ENCODE data around the gene HMG20A.

The HMG20A gene

GRCh38 chr15:77503240-77503639, 82.6 kb downstream of the HMG20A start:
- no peak for DNase-seq

GRCh38 chr15:77503764-77504163, 83.1 kb downstream of the HMG20A start:
- DNase-seq: no peak

GRCh38 chr15:77504306-77504705, 83.6 kb downstream of the HMG20A start:
- DNase-seq: no peak

- DNase-seq: no peak
Measured at GRCh38 chr15:77504871-77505270, 84.2 kb downstream of the HMG20A start.

- DNase-seq: no peak
Measured at GRCh38 chr15:77505556-77505955, 84.9 kb downstream of the HMG20A start.

GRCh38 chr15:77506311-77507142, 85.8 kb downstream of the HMG20A start:
- DNase-seq: no peak

GRCh38 chr15:77507143-77507897, 86.6 kb downstream of the HMG20A start:
- DNase-seq: no peak

- no peak for DNase-seq
Measured at GRCh38 chr15:77507911-77508310, 87.2 kb downstream of the HMG20A start.

- no peak for DNase-seq
Measured at GRCh38 chr15:77508541-77509243, 88.0 kb downstream of the HMG20A start.

- no peak for DNase-seq
Measured at GRCh38 chr15:77510066-77511057, 89.7 kb downstream of the HMG20A start.

GRCh38 chr15:77511869-77512268, 91.2 kb downstream of the HMG20A start:
- no peak for DNase-seq

- DNase-seq: no peak
Measured at GRCh38 chr15:77513226-77513625, 92.5 kb downstream of the HMG20A start.

GRCh38 chr15:77514641-77515402, 94.1 kb downstream of the HMG20A start:
- no peak for DNase-seq

GRCh38 chr15:77515613-77516012, 94.9 kb downstream of the HMG20A start:
- no peak for DNase-seq

GRCh38 chr15:77516076-77516475, 95.4 kb downstream of the HMG20A start:
- no peak for DNase-seq

- DNase-seq: no peak
Measured at GRCh38 chr15:77516786-77517185, 96.1 kb downstream of the HMG20A start.

- no peak for DNase-seq
Measured at GRCh38 chr15:77517579-77517978, 96.9 kb downstream of the HMG20A start.

GRCh38 chr15:77518458-77518857, 97.8 kb downstream of the HMG20A start:
- DNase-seq: no peak

- DNase-seq: no peak
Measured at GRCh38 chr15:77519540-77519939, 98.9 kb downstream of the HMG20A start.

- no peak for DNase-seq
Measured at GRCh38 chr15:77521206-77521605, 100.5 kb downstream of the HMG20A start.

- no peak for DNase-seq
Measured at GRCh38 chr15:77525400-77525811, 104.7 kb downstream of the HMG20A start.

All from stimulated activated CD4-positive, alpha-beta T cell treated with anti-CD3 and anti-CD28 coated beads, Interleukin-2, amount 100 ng/mL, for 48 hours (primary cell).